Kidney (tissue), 14 donors: ENCODE data around the gene HBE1. TPM values are rescaled to one million over a fixed set of nuclear protein-coding genes. Genes with fewer than 3 reads are reported as not detected.

Experiments used
- DNase-seq, 5 donors: peaks; one replicate each; pipeline ENCODE4 v3.0.0-alpha.2; 2013 to 2020
- FAIRE-seq: peaks from 2 replicates; lab custom pipeline; 2012; peaks lifted over from hg19 to GRCh38; lab: Jason Lieb, UNC
- H3K27ac ChIP-seq, 2 donors: one replicate each; pipeline ENCODE4 v1.7.0; 2013; ENCODE audit warnings: low read depth in 2 of 2, low read length in 2 of 2, inconsistent platforms in 1 of 2
- H3K27me3 ChIP-seq: one replicate; pipeline ENCODE4 v1.7.1; 2013; ENCODE audit warnings: low read length, inconsistent platforms; ENCODE audit not compliant: control insufficient read depth, insufficient read depth
- H3K36me3 ChIP-seq, 3 donors: one replicate each; pipeline versions ENCODE4 v1.7.0 to v1.7.1; 2013; ENCODE audit warnings: low read length in 3 of 3, control low read depth in 1 of 3, inconsistent platforms in 1 of 3; ENCODE audit not compliant: insufficient read depth in 3 of 3, control insufficient read depth in 2 of 3
- H3K4me1 ChIP-seq, 3 donors: one replicate each; pipeline versions ENCODE4 v1.7.0 to v1.7.1; 2013; ENCODE audit warnings: low read length in 3 of 3, inconsistent platforms in 1 of 3, low read depth in 1 of 3; ENCODE audit not compliant: control insufficient read depth in 2 of 3, insufficient read depth in 2 of 3
- H3K4me3 ChIP-seq, 3 donors: one replicate each; pipeline versions ENCODE4 v1.7.0 to v1.8.1; 2013; ENCODE audit warnings: low read length in 3 of 3, control low read depth in 1 of 3, inconsistent platforms in 1 of 3
- H3K9ac ChIP-seq, 3 donors: one replicate each; pipeline versions ENCODE4 v1.7.0 to v1.7.1; 2013; ENCODE audit warnings: low read length in 3 of 3, control low read depth in 1 of 3, inconsistent platforms in 1 of 3
- H3K9me3 ChIP-seq, 3 donors: one replicate each; pipeline versions ENCODE4 v1.7.0 to v1.7.1; 2013; ENCODE audit warnings: low read length in 3 of 3, control low read depth in 1 of 3, inconsistent platforms in 1 of 3; ENCODE audit not compliant: control insufficient read depth in 2 of 3, insufficient read depth in 1 of 3
- intact Hi-C: fragments of 100-400 bp; cut with DNase I; formaldehyde crosslinking; loops from one replicate; pipeline ENCODE4 v1.11.1; 2022
- polyA plus RNA-seq: library from polyadenylated mRNA; stranded (reverse); fragments of 350-450 nt; fragmentation: Illumina TruSeq; extraction: RNeasy Lipid Tissue Mini Kit (QIAGEN cat#74804); gene quantifications from one replicate; pipeline ENCODE4 v1.2.3, GENCODE V29; 2014; ENCODE audit warnings: low read depth, low replicate concordance; ENCODE audit not compliant: insufficient read depth
- total RNA-seq: library from RNA; stranded (reverse); fragmentation: NEBNext Ultra II Directional; extraction: Animal tissue kit (Norgen Biotek cat#: 25700); gene quantifications from one replicate; pipeline ENCODE4 v1.2.1, GENCODE V29; 2021
- TF ChIP-seq, protein P1 (sequence below): IDR thresholded peaks from 3 replicates; pipeline ENCODE4 v1.5.1; 2012; ENCODE audit warnings: mild to moderate bottlenecking, moderate library complexity, borderline replicate concordance; ENCODE audit not compliant: insufficient read depth; ENCODE audit errors: extremely low read depth
- donor health status: control.
- donor health status: control.
- donor health status: control.
- donor health status: control.
- donor health status: control.
- donor health status: DM: yes; HTN: yes; CAD: no.
- donor health status: Normal renal cell carcinoma (clear cell type).

The HBE1 gene
- total and polyA plus RNA-seq, 2 donors from 2014 or later = not detected

DNA sequence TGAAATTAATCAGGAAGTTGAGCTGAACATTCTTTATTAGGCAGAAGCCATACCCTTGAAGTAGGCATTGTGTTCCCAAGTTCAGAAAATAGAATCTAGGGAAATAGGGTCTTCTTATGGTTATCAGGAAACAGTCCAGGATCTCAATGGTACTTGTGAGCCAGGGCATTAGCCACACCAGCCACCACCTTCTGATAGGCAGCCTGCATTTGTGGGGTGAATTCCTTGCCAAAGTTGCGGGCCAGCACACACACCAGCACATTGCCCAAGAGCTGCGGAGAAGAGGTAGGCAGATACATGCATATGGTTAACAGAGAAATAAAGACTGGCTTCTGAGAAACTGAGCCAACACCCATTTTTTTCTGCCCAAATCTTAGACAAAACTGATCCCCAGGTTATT lies 36.9 kb downstream of the HBE1 start:
- intact Hi-C loops = no loop called here
- TF ChIP-seq, protein P1, sequence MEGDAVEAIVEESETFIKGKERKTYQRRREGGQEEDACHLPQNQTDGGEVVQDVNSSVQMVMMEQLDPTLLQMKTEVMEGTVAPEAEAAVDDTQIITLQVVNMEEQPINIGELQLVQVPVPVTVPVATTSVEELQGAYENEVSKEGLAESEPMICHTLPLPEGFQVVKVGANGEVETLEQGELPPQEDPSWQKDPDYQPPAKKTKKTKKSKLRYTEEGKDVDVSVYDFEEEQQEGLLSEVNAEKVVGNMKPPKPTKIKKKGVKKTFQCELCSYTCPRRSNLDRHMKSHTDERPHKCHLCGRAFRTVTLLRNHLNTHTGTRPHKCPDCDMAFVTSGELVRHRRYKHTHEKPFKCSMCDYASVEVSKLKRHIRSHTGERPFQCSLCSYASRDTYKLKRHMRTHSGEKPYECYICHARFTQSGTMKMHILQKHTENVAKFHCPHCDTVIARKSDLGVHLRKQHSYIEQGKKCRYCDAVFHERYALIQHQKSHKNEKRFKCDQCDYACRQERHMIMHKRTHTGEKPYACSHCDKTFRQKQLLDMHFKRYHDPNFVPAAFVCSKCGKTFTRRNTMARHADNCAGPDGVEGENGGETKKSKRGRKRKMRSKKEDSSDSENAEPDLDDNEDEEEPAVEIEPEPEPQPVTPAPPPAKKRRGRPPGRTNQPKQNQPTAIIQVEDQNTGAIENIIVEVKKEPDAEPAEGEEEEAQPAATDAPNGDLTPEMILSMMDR = no peak
- no peaks in the 10 kb centered on the region for H3K9me3 ChIP-seq
- no peak overlapping the region for H3K9ac ChIP-seq
- peaks cover 0 to 6% (median 0%) of the 10 kb centered on the region in 3 donors for H3K4me1 ChIP-seq
- H3K4me3 ChIP-seq = no peak overlapping the region
- FAIRE-seq = no peak
- H3K27me3 ChIP-seq = no peaks in the 10 kb centered on the region
- no peak overlapping the region for H3K27ac ChIP-seq
- no peaks in the 10 kb centered on the region for H3K36me3 ChIP-seq
- DNase-seq = no peak

DNA sequence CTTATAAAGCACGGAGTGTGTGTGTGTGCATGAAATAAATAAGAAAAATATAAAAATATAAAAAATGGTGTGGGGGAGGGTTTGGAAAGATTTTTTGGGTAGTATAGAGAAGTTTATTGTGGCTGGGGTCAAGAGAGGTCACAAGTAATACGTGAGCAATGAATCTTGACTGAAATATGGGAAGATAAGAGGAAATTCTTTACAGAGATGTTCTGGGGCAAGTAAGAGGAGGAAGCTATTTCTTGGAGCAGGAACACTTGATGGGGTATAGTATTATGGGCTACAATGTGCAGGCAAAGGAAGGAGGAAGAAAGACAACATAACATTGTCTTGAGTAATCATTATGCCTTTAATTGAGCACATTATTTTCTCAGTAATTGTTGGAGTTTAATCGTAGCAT lies 37.6 kb downstream of the HBE1 start:
- DNase-seq = no peak
- FAIRE-seq = no peak
- no peaks in the 10 kb centered on the region for H3K36me3 ChIP-seq
- intact Hi-C loops = no loop called here
- H3K4me3 ChIP-seq = no peak overlapping the region
- H3K9ac ChIP-seq = no peak overlapping the region
- H3K9me3 ChIP-seq = no peaks in the 10 kb centered on the region
- H3K4me1 ChIP-seq = peaks cover 0 to 6% (median 0%) of the 10 kb centered on the region in 3 donors
- H3K27ac ChIP-seq = no peak overlapping the region
- TF ChIP-seq, protein P1 = no peak
- H3K27me3 ChIP-seq = no peaks in the 10 kb centered on the region

DNA sequence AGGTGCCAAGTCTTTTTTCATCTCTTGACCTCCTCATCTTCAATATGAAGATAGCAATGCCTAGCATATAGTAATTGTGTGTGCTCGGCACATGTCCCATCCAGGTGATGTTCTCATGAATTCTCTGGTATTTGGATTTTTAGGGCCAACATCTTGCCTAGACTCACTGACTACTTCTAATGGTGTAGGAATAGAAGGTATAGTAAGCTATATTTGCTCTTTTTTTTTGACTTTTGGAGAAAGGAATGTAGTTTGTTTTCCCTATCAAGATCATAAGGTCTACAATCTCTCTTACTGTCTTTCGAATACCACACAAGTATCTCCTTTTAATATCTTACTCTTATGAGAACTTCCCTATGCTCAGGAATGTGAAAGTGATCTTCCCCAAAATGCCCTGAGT lies 38.6 kb downstream of the HBE1 start:
- Histone ChIP-seq H3K4me3 (no peak overlapping the region), H3K27me3 (no peaks in the 10 kb centered on the region), H3K9ac (no peak overlapping the region), H3K36me3 (no peaks in the 10 kb centered on the region), H3K9me3 (no peaks in the 10 kb centered on the region), H3K27ac (no peak overlapping the region), H3K4me1 (peaks cover 0 to 6% (median 0%) of the 10 kb centered on the region in 3 donors)
- TF ChIP-seq, protein P1 = no peak
- DNase-seq = no peak
- intact Hi-C loops = no loop called here
- no peak for FAIRE-seq

DNA sequence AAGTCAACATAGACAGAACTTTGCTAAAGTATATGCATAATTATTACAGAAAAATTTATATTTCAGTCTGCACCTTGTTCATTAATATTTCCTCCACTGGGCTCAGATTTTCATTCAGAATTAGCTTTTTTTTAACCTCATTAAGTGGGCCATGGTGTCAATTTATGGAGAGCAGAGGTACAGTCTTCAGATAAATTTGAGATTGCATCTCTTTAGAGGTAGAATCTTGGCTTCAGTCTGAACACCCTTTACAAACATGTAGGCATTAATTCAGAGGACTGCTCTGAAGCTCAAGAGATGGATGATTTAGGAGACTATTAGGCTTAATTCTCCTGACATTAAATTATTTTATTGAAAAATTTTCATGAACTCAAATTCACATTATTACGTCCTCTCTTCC lies 39.5 kb downstream of the HBE1 start:
- Histone ChIP-seq H3K27ac (no peak overlapping the region), H3K4me3 (no peak overlapping the region), H3K9ac (no peak overlapping the region), H3K9me3 (no peaks in the 10 kb centered on the region), H3K4me1 (peaks cover 0 to 6% (median 0%) of the 10 kb centered on the region in 3 donors), H3K27me3 (no peaks in the 10 kb centered on the region), H3K36me3 (no peaks in the 10 kb centered on the region)
- intact Hi-C loops = no loop called here
- TF ChIP-seq, protein P1 = no peak
- FAIRE-seq (no peak), DNase-seq (no peak)
